Activated CD4-positive, alpha-beta T cell treated with anti-CD3 and anti-CD28 coated beads for 48 hours (primary cell): ENCODE data around the gene TMUB1.

ENCODE experiments used
- DNase-seq: peaks from one replicate; pipeline ENCODE4 v3.0.0-alpha.2; 2020

TMUB1 gene

DNA sequence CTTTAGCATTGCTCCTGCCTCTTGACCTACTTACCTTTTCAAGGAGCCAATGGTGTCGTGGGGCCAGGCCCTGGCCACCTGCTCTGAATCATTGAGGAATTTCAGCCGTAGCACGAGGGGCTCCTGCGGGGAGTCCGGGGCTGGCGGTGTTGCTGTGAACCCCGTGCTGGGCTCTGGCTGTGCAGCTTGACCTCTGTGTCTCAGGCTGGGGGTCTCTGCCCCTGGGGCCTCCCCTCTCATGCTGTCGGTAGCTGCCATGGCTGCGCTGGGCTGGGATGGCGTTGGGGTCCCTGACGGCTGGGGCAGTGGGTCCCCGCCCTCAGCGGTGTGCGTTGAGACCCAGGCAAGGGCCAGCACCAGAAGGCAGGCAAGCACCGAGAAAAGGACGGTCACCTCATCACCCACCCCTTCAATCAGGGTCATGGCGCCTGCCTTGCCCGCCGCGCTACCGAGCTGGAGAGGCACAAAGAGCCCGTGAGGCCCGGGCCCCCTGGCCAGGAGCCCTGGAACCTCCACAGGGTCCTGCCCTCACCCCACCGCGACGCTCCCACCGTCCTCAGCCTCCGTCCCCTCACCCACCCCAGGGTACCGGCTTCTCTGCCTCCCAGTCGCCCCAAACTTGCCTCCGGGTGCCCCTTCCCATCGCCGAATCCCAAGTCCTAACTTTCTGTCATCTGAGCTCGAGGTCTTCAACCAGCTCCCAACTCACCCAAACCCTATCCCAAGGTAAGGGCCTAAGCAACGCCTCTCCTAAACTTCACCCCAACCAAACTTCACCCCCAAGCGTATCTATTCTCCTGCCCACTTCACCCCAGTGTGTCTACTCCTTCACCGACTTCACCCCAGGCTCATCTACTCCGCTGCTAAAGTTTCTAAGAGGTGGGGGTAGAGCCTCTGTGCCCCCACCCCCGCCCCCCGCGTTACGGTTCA is 887 bp downstream of the TMUB1 start:
- DNase-seq = no peak

DNA sequence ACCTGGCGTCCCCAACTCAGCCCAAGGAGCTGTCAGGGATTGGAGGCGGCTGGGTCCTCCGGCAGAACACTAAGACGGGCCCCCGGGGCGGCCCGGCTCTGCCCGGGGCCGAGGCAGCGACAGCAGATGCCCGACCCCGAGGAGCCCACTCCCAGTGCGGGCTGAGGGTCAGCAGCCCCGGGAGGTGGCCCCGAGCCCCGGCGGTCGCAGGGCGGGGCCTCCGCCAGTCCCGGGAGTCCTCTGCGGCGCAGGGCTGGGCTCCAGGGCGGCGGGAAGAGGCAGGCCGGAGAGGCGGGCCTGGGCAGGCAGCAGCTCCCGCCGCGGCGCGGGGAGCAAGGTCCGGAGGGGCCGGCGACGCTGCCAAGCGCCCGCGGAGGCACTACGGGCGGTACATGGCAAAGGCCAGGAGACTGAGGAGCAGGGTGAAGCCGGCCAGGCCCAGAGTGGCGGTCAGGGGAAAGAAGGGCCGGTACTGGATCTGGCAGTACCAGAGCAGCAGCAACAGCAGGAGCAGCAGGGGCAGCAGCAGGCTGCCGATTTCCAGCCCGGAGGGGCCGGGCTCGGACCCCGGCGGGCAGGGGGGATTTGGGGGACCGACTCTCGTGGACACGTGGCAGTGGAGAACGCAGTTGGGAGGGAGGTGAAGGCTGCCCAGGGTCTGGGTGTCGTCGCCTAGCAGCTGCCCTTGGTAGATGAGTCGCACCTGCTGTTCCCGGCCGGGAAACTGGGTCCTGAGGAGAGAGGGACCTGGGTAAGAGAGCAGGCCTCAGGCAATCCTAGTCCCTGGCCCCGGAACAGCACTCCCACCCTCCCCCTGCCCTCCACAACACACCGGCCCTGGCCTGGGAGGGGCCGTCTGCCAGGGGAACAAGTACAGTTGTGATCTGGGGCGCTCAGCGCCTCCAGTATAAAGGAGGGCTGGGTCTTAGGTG is 1.9 kb downstream of the TMUB1 start:
- no peak for DNase-seq

DNA sequence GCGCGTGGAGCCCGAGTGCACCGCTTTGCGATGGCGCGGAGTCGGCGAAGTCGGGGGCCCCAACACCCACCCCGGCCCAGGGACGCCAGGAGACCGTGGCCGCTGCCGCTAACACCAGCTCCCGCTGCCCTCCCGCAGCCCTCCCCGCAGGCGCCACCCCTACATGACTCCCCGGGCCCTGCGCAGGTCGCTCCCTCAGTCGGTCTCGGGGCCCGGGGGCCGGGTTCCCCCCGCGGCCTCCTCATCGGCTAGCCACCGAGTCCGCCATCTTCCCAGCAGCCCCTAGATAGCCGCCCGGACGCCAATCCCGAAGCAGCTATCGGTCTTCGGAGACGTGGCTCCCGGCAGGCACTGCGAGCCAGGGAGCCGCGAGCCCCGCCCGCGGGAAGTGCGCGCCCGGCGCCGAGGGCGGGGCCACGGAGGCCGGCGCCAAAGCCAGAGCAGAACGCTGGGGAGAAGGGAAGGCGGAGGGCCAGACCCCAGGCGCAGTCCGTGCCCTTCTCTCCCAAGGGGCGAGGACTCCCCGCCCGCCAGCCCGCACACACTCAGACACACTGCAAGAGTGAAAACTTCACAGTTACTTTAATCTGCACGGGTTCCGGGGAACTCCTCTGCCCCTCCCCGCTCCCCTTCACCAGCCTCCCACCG is 2.6 kb downstream of the TMUB1 start, which contains the start of gene FASTK:
Gene FASTK, minus strand, starts transcription at position 288 of the 648 bp plus-strand sequence. Its CDS starts 43 bp downstream, at position 245.
- peak; percentile 92 for DNase-seq

DNA sequence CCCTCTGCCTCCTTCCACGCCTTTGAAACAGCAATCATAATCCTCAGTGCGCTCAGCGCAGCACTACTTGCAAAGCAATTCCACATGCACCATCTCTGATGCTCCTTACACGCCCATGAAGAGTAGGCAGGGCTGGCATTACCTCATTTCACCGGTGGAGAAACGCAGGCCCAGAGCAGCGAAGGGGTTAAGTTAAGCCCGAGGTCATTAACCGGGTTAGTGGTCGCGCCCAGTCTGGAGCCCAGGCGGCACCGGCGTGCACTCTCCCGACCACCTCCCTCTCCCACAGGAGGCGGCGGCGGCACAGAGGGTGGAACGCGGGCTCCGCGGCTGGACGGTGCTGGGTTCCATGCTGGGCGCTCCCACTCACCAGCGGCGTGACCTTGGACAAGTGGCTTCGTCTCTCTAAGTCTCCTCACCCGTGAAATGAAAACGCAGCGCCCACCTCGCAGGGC is 3.2 kb downstream of the TMUB1 start:
- DNase-seq = peak; percentile 40

DNA sequence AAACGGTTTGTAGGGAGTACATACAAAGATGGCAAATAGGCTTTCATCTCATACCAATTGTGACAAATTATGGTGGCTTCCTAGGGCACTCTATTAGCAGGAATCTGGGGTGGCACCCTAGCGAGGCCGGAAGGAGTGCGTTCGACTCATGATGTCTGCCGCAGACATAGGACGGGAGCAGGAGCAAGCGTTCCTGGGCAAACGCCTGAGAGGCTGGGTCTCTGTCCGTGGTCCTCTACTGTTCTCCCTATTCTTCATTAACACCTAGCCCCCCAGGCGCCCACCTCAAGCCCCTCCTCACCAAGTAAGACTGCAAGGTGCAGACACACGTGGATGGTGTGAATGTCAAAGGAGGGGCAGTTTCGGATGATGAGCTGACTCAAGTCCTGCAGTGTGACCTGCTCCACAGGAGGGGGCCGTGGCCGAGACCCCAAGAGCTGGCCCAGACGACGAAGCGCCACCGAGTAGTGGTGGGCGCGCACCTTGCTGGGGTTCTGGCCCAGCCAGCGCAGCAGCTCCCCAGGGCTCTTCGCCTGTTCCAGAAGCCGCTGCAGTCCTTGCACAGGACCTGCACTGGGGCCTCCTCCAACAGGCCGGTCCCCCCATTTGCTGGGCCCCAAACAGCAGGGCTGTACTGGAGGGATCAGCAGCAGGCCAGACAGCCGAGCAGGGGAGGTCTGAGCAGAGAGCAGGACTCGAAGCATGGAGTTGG is 3.9 kb downstream of the TMUB1 start:
- no peak for DNase-seq

DNA sequence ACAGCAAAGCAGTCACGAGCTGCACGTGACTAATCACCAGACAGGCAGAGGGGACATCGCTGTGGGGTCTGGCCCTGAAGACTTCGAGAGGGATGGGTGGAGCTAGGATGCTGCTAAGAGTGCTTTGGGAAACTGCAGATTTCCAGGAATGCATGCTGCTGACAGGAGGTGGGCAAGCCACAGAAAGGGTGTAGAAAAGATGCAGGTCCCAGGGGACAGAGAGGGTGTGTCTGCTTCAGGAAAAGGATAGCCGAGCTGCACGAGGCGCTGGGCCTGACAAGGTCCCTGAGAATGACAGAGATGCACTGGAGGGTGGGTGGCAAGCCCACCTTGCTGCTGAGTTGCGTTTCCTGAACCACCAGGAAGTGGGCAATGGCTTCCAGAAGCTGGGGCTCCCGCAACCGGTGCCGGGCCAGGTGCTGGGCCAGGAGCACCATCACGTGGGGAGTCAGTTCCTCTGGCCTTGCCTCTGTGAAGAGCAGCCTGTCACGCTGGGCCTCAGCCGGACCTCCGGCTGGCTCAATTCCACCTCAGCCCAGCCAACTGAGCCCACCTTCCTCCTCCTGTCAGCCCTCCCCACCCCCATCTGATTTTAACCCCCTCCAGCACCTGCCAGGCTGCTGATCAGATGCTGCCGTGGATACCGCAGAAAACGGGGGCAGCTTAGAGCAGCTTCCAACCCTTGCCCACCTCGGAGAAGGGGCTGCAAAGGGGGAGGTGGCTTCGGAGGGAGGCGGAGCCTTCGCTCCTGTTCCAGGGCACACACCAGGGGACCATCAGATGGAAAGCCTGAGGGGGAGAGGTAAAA is 4.9 kb downstream of the TMUB1 start:
- no peak for DNase-seq

DNA sequence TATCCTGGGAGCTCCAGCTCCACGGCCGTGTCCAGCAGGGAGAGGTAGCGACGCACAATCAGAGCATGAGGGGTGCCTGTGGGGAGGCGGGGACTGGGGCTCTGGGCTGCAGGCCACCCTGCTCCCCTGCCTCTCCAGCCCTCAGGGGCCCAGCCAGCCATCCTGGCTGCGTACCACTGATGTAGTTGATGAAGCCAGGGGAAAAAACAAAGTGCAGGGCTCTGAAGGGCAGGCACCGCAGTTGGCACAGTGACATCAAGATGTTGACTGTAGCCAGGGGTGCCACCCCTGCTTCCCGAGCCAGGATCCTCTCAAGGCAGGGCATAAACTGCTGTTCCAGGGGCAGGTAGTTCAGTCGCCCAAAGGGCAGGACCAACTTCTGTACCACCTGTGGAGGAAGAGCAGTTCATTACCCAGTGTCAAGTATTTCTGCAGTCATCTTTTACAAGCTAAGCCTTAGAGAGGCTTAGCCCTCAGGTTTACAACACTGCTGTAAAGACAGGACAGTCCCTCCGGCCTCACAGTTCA is 5.5 kb downstream of the TMUB1 start:
- no peak for DNase-seq

DNA sequence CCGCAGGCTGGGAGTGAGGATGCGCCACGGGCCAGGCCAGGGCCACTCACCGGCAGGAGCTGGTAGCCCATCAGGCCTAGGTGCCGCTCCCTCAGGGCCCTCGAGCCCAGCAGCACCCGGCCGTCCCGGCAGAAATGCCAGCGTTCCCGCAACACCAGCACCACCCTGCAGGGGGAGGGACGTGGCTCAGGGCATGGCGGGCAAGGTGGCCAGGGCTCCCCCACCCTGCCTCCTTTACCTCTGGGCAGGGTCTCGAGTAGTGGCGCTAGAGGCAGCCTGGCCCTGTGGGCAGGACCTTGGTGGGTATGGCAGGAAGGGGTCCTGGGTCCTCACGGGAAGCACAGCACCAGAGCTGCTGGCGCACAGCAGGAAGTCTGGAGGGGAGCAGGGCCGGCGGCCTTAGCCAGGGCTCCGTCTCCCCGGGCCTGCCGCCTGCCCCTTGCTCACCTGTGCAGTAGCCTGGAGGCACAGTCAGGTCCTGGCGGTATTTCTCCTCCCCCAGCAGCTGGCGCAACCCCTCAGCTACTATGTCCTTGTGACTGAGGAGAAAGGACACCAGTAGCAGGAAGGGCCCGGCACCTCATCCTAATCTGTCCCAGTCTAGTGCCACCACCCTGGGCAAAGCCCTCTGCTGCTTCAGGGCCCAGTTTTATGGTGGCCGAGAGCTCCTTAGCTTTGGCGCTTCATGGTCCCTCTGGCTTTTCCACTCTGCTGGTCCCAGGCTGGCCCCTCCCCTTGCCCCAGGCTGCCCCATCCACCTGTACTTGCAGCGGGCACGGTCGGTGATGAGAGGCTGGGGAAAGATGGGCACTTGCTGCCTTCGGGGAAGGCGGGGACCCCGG is 6.2 kb downstream of the TMUB1 start:
- DNase-seq = peak; percentile 52

DNA sequence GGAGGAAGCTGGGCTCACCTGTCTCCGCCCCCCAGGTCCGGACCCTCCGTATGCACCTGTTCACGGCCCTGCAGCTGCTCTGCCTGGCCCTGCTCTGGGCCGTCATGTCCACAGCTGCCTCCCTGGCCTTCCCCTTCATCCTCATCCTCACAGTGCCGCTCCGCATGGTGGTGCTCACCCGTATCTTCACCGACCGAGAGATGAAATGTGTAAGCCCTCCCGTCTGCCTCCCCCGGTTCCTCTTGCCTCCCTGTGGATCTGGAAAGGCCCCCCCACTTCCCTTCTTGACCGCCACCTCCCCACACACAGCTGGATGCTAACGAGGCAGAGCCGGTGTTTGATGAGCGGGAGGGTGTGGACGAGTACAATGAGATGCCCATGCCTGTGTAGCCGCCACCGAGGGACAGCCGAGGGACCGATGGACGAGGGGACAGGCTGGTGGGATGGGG is 7.3 kb downstream of the TMUB1 start:
- DNase-seq = no peak

DNA sequence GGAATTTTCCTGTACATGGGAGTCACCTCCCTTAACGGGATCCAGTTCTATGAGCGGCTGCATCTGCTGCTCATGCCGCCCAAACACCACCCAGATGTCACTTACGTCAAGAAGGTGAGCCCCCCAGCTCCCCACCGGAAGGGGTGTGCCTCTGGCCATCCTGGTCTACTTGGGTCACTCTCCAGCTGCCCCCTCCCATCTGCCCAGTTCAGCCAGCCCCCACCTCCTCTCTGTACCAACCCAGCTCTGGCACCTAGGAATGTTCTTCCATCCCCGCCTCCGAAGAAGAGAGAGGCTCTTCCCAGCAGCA is 7.7 kb downstream of the TMUB1 start:
- DNase-seq = no peak

DNA sequence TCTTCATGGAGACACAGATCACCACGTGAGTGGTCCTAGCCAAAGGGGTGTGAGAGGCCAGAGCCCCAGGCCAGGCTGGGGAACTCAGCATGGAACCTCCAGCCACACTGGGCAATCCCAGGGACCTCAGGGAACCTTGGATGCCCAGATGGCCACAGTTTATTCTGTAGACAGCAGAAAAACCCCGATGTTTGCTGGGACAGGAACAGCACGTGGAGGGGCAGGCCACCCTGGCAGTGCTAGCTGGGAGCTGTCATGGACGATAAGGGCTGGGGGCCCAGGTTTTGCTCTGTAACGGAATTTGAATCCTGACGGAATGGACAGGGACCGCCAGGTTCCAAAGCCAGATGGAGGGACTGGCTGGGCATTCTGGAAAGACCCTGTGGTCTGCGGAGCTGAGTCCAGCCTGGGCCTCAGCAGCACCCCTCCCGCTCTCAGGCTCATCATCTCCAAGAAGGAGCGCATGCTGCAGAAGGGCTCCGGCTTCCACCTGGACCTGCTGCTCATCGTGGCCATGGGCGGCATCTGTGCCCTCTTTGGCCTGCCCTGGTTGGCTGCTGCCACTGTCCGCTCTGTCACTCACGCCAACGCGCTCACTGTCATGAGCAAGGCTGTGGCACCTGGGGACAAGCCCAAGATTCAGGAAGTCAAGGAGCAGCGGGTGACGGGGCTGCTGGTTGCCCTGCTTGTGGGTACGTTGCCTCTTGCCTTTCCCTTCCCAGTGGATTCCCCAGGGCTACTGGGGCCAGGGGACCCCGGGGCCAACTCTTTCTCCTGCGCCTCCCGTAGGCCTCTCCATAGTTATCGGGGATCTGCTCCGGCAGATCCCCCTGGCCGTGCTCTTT is 8.3 kb downstream of the TMUB1 start:
- no peak for DNase-seq

DNA sequence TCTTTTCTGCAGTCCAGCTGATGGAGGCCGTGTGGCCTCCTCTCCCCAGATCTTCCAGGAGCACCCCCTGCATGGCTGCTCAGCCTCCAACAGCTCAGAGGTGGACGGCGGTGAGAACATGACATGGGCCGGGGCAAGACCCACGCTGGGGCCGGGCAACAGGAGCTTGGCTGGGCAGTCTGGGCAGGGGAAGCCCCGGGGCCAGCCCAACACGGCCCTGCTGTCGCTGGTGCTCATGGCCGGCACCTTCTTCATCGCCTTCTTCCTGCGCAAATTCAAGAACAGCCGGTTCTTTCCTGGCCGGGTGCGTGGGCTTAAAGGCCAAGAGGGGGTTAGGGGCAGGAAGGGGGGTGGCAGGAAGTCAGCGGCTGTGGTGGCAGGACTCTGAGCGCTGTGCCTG is 9.3 kb downstream of the TMUB1 start:
- no peak for DNase-seq

DNA sequence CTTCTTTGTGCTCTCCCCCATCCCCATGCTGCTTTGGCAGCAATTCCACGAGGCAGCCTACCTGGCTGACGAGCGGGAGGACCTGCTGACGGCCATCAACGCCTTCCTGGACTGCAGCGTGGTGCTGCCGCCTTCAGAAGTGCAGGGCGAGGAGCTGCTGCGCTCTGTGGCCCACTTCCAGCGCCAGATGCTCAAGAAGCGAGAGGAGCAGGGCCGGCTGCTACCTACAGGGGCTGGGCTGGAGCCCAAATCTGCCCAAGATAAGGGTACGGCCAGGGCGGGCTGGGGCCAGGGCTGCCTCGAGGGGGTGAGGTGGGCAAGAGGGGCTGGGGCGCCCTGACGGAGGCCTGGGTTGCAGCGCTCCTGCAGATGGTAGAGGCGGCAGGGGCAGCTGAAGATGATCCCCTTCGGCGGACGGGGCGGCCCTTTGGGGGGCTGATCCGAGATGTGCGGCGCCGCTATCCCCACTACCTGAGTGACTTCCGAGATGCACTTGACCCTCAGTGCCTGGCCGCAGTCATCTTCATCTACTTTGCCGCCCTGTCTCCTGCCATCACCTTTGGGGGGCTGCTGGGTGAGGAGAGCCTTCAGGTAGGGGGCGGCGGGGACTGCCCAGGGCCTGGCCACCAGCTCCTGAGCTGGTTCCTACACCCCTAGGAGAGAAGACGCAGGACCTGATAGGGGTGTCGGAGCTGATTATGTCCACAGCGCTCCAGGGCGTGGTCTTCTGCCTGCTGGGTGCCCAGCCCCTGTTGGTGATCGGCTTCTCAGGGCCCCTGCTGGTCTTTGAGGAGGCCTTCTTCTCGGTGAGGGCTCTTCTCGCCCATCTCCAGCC is 12.0 kb downstream of the TMUB1 start:
- no peak for DNase-seq

DNA sequence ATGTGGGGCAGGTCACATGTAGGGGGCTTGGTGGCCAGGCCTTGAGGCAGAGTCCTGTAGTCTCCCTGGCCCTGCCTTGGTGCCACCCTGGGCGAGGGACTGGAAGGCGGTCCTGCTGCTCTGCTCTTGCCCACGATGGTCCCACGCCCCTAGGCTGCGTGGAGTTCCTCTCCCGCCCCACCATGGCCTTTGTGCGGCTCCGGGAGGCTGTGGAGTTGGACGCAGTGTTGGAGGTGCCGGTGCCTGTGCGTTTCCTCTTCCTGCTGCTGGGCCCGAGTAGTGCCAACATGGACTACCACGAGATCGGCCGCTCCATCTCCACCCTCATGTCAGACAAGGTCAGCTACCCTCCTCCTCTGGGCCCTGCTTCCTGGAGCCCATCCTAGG is 12.7 kb downstream of the TMUB1 start:
- DNase-seq = no peak

DNA sequence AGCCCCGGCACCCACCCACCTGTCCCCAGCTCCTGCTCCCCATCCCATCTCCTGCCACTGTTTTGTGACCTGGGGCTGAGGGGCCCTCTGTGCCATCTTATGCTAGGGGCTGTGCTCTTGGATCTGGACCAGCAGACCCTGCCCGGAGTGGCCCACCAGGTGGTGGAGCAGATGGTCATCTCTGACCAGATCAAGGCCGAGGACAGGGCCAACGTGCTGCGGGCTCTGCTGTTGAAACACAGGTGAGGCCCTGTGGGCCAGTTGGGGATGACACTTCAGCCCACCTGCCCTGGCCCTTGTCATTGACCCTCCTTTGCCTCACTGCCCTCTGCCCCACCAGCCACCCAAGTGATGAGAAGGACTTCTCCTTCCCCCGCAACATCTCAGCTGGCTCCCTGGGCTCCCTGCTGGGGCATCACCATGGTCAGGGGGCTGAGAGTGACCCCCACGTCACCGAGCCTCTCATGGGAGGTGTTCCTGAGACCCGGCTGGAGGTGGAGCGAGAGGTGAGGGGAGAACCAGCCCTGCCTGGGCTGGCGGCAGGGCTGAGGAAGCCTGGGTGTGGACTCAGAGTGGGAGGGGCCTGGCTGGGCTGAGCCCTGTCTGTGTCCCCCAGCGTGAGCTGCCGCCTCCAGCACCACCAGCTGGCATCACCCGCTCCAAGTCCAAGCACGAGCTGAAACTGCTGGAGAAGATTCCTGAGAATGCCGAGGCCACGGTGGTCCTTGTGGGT is 13.3 kb downstream of the TMUB1 start:
- DNase-seq = no peak

DNA sequence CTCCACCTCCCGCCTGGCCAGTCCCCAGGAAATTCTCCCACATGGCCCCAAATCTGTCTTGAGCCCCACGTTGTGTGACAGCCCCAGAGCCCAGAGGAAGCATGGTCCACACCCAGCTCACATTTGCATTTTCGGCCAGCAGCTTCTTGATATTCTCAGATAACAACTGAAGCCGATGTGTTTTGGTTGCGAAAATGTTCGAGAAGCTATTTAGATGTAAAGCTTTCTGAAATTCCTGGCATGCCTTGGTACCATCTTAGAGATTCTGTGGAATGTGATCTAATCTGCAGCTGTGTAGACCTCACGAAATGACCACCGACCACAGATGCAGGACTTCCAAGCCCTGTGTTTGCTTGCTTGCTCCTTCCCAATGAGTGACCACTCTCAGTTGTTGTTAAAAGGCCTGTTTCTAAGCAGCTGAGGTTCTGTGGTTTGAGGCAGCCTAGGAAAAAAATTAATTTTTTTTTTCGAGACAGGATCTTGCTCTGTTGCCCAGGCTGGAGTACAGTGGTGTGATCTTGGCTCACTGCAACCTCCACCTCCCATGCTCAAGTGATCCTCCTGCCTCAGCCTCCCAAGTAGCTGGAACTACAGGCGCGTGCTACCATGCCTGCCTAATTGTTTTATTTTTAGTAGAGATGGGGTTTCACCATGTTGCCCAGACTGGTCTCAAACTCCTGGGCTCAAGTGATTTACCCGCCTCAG is 15.1 kb downstream of the TMUB1 start:
- no peak for DNase-seq
